Right lobe of liver (tissue), 4 donors: ENCODE results near the gene UEVLD.

Experiments
- CTCF ChIP-seq, 4 donors: fragments of 200-600 bp in 3 of 4; fragments of 450-650 bp in 1 of 4; IDR thresholded peaks; one replicate each; pipeline versions ENCODE4 v1.5.1 to v1.8.0; 2016 to 2022; ENCODE audit warnings: antibody characterized with exemption in 4 of 4, mild to moderate bottlenecking in 2 of 4
- POLR2A ChIP-seq: fragments of 450-650 bp; IDR thresholded peaks from one replicate; pipeline ENCODE4 v1.6.1; 2017; ENCODE audit warnings: antibody characterized with exemption, mild to moderate bottlenecking
- donor health status: DM: no; HTN: no; CAD: no.
- donor health status: DM: no; HTN: no; CAD: no.
- donor health status: DM: no; HTN: yes; CAD: no.

- TF ChIP-seq CTCF (IDR thresholded peaks at IDR 0.05) (no peak), POLR2A (no peak)
Observed at GRCh38 chr11:18633256-18634139, 45.0 kb upstream of the UEVLD start.
